ENCODE data around the gene DUSP8.
A peak's percentile ranks its signal among the peaks of the same experiment; 100 is the strongest.
"Not testable (repeated sequence)": the region's sequence is repeated elsewhere in the genome, so short reads cannot be mapped to it uniquely, and the experiment has no call there.

Gene DUSP8, protein sequence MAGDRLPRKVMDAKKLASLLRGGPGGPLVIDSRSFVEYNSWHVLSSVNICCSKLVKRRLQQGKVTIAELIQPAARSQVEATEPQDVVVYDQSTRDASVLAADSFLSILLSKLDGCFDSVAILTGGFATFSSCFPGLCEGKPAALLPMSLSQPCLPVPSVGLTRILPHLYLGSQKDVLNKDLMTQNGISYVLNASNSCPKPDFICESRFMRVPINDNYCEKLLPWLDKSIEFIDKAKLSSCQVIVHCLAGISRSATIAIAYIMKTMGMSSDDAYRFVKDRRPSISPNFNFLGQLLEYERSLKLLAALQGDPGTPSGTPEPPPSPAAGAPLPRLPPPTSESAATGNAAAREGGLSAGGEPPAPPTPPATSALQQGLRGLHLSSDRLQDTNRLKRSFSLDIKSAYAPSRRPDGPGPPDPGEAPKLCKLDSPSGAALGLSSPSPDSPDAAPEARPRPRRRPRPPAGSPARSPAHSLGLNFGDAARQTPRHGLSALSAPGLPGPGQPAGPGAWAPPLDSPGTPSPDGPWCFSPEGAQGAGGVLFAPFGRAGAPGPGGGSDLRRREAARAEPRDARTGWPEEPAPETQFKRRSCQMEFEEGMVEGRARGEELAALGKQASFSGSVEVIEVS

DNA sequence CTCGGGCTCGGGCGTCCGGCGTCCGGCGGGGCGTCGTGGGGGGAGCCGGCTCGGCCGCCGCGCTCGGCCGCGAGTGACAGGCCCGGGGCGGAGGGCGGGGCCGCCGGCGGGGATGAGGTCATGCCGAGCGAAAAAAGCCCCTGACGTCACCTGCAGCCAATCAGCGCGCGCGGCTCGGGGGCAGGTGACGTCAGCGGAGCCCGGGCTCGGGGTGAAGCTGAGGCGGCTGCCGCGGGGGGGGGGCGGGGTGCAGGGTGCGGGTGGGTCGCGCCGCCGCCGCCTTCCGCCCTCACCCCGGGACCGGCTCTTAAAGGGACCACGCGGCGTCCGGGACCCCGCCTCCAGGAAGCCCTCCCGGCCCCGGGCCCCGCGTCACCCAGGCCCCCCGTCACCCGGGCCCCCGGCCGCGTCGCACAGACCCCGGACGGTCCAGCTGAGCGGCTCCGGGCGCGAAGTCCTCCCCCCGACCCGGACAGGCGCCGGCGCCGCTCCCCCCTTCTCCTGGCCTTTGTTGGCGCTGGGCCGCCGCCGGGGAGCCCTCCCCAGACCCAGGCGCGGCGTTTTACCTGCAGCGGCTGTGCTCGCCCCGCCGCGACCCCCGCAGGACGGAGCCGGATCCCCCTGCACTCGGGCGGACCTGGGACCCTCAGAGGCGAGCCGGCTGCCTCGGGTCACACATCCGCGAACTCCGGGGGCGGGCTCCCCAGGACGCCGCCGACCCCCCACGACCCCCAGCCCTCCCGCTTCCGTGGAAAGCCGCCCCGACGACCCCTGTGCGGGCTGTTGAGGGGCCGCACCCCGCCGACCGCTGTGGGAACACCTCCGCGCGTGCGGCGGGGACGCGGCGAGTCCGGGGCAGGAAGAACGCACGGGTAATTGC lies at the start of gene DUSP8:
TSS of gene DUSP8 (minus strand) at position 75 of the 880 bp plus-strand sequence. CDS start 6,445 bp downstream, outside the sequence.
- TF ChIP-seq GATA1 (IDR thresholded peaks at IDR 0.05; ENCODE audit: low read depth, low read length): no peak
- DNase-seq: peak; percentile 85 to 96

DNA sequence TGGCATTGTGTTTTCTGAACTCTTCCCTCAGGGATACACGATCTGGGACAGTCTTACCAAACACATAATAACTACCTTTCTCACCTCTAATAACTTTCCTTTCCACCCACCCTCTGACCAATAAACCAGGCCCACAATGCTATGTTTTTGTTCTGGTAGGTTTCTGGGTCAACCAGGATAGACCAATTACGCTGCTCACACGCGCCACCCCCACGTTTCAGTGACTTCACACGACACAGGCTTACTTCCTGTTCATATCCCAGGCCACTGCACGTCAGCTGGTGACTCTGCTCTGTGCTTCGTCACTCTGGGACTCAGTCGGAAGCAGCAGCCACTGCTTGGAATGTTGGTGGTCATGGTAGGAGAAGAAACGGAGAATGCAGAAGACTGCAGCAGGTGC lies 47.4 kb upstream of the DUSP8 start:
- TF ChIP-seq POLR2A (IDR thresholded peaks at IDR 0.05; ENCODE audit: low read length) (no peak), GATA1 (IDR thresholded peaks at IDR 0.05; ENCODE audit: low read depth, low read length) (no peak)
- DNase-seq: no peak

DNA sequence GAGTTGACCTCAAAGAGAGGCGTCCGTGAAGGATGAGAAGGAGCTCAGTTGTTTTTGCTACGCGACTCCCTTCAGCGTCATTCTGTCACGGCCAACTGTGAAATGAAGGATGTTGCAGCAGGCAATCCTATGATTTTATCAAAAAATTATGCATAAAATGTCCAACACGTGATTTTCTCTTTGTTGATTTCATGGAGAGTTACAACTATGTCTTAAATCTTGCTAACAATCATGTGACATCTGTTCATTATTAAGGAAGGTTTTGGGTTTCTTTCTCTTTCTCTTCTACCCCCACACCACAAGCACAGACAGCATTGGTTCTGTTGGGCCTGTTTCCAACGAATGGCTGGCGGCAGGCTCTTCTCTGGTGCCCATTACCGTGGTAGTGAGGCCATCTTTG lies 46.2 kb upstream of the DUSP8 start:
- DNase-seq: no peak
- no peak for TF ChIP-seq POLR2A (IDR thresholded peaks at IDR 0.05; ENCODE audit: low read length)
- TF ChIP-seq GATA1 (IDR thresholded peaks at IDR 0.05; ENCODE audit: low read depth, low read length): no peak

DNA sequence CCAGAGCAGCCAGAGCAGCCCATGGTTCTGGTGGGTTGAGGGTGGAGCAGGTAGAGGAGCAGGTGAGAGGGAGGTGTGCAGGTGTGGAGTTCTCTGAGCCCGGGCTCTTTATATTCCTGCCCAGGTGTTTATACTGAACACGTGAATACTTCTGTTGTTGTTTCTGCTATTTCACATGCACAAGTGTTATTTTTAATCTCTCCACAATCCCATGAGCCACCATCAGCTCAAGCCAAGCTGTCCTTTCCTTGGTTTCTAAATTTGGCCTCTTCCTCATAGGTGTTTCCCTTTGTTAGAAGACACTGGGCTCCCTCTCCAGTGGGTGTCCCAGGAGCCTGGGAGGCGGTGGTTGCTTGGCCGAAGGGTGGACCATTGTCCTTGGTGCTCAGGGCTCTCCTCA lies 36.3 kb upstream of the DUSP8 start, which contains the start of gene KRTAP5-3:
TSS of gene KRTAP5-3 (minus strand) at position 101 of the 400 bp plus-strand sequence. CDS start at position 23, 78 bp downstream.
- no peak for DNase-seq
- TF ChIP-seq GATA1 (IDR thresholded peaks at IDR 0.05; ENCODE audit: low read depth, low read length) (no peak), POLR2A (IDR thresholded peaks at IDR 0.05; ENCODE audit: low read length) (no peak)

DNA sequence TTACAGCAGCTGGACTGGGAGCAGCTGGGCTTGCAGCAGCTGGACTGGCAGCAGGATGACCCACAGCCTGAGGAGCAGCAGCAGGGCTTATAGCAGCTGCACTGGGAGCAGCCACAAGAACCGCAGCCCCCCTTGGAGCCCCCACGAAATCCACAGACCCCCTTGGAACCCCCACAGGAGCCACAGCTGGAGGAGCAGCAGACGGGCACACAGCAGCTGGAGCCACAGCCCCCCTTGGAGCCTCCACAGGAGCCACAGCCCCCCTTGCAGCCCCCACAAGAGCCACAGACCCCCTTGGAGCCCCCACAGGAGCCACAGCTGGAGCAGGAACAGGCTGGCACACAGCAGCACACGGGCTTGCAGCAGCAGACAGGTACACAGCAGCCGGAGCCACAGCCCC lies 35.8 kb upstream of the DUSP8 start:
- DNase-seq: not testable (repeated sequence)

DNA sequence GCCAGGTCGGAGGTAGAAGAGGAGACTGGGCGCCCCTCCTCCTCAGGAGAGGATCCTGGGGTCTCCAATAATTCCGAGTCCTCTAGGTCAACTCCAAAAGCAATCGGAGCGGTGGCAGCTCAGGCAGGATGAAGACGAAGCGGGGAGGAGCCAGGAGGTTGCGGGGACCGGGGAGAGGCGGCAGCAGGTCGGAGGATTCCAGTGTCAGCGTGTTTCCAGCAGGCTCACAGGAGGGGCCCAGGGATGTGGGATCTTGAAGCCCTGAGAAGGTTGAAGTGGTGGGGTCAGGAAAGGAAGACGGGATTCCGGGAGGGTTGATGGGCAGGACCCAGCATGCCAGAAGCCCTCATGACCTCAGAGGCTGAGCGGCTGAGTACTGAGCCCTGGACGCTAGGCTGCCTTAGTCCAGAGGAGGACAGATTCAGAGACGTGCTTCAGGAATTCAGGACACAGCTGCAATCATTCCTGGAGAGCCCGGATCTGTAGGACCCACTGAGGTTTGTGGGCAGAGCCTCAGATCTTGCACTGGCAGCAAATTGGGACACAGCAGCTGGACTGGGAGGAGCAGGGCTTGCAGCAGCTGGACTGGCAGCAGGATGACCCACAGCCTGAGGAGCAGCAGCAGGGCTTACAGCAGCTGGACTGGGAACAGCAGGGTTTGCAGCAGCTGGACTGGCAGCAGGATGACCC lies 35.2 kb upstream of the DUSP8 start:
- not testable (repeated sequence) for DNase-seq

DNA sequence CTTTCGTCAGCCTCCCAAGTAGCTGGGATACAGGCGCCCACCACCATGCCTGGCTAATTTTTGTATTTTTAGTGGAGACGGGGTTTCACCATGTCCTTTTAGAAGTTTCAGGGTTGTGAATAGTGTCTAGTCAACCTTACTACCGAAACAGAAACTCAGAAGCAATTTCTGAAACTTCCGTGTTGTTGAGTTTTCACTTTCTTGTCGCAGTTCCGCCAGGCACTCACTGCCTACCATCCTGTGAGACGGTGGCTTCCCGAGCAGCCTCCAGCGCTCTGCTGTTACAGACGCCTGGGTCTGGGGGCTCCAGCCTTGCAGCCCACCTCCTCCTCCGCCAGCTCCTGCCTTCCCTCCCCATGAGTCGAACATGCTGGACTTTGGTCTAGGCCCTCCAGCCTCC lies 33.9 kb upstream of the DUSP8 start:
- DNase-seq: not testable (repeated sequence)

DNA sequence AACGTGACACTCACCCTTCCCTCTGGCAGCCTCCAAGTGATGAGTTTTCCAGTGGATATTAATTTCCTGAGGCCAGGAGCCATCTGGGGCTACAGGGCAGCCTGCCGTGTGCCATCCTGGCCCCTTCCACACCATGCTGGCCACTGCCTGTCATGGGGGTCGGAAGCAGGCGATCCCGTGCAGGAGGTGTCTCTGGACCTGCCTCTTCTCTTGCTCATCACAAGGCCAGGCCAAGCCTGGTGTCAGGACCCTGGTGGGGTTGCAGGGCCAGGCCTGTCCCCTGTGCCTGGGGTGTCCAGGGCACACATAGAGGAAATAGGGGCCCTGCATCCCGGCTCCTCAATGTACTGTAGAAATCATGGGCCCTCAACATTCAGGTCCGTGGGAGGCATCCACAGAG lies 32.6 kb upstream of the DUSP8 start:
- DNase-seq: no peak
- TF ChIP-seq POLR2A (IDR thresholded peaks at IDR 0.05; ENCODE audit: low read length) (no peak), GATA1 (IDR thresholded peaks at IDR 0.05; ENCODE audit: low read depth, low read length) (no peak)

DNA sequence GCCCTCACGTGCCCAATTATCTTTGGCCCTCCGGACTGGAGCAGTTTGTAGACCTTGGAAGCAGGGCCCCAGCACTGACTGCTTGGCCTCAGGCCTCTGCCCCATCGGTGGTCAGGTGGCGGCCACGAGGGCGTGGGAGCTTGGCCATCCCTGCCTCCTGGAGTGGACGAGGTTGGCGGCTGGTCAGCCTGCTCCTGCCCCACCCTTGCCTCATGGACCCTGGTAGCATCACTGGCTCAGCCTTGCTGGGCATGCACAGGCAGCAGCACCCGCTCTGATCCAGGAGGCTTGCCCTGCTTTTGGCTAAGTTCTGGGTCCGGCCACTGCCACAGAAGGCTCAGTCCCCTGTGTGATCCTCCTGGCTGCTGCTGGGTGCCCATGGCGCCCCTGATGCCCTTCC lies 32.1 kb upstream of the DUSP8 start:
- DNase-seq: no peak
- no peak for TF ChIP-seq POLR2A (IDR thresholded peaks at IDR 0.05; ENCODE audit: low read length)
- no peak for TF ChIP-seq GATA1 (IDR thresholded peaks at IDR 0.05; ENCODE audit: low read depth, low read length)

DNA sequence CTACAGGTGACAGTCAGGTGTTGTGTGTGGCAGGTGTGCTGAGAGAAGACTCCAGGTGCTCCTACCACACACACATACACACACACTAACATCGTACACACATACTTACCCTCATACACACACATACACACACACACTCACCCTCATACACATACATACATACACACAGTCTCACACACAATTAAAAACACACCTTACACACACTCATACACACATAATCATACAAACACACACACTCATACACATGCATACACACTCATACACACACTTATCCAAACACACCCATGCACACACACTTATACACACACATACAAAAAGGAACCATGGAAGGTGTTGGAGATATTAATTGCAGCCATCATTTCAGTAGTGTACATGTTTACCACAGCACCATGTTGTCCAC lies 31.6 kb upstream of the DUSP8 start:
- no peak for TF ChIP-seq GATA1 (IDR thresholded peaks at IDR 0.05; ENCODE audit: low read depth, low read length)
- no peak for TF ChIP-seq POLR2A (IDR thresholded peaks at IDR 0.05; ENCODE audit: low read length)

DNA sequence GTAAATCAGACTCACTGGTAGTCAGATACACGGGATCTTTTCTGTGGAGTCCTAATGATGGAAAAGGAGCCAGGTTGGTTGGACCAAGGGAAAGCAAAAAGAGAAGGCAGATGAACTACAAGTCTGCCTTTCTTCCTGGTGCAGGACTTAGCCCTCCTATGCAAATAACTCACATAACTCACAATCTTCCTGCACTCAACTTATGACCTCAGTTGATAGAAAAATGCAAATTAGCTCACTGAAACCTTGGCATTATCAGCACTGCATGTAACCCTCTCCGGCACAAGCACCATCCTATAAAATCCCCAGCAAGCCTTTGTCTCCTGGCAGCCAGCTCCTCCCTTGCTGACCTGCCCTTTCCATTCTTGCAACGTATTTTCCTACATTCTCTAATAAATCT lies 29.6 kb upstream of the DUSP8 start:
- not testable (repeated sequence) for DNase-seq

More for the DNA sequence above, 31.6 kb upstream of the DUSP8 start:
- no peak for DNase-seq

DNA sequence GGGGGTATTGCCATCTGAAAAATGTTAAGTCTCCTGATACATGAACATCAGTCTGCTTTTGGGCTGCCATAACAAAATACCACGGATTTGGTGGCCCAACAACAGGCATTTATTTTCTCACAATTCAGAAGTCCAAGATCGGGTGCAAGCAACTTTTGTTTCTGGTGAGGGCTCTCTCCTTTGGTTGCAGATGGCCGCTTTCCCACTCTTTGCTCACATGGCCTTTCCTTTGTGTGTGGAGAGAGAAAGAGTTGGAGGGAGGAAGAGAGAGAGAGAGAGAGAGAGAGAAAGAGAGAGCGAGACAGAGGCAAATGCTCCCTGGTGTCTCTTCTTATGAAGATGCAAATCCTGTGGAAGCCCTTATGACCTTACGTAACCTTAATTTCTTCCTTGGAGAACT lies 28.6 kb upstream of the DUSP8 start:
- DNase-seq: no peak
- TF ChIP-seq GATA1 (IDR thresholded peaks at IDR 0.05; ENCODE audit: low read depth, low read length) (no peak), POLR2A (IDR thresholded peaks at IDR 0.05; ENCODE audit: low read length) (no peak)

DNA sequence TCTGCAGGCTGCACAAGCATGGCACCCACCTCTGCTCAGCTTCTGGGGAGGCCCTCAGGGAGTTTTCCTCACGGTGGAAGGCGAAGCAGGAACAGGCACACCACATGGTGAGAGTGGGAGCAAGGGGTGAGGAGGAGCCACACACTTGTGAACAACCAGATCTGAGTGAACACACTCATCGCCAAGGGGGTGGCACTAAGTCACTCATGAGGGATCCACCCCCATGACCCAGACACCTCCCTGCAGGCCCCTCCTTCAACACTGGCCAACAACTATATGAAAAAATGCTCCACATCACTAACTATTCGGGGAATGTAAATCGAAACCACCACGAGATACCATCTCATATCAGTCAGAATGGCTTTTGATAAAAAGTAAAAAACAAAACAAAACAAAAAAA lies 26.7 kb upstream of the DUSP8 start:
- TF ChIP-seq GATA1 (IDR thresholded peaks at IDR 0.05; ENCODE audit: low read depth, low read length): no peak
- no peak for TF ChIP-seq POLR2A (IDR thresholded peaks at IDR 0.05; ENCODE audit: low read length)
- no peak for DNase-seq

DNA sequence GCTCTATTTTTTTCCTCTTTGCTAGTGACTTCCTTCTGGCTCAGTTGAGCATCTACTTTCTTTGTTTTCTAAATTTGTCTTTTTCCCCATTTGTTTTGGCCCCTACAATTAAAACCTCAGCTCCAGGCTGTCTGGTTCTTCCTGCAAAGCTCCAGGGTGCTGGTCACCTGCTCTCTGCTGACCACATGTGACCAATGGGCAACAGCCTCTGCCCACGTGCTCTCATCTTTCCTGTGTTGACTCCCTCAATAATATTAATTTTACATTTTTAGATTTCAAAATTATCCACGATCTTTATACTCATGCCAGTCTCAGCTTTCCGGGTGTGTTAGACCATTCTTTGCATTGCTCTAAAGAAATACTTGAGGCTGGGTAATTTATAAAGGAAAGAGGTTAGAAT lies 26.3 kb upstream of the DUSP8 start:
- not testable (repeated sequence) for DNase-seq
